DOHH2 (cell line): ENCODE results near the gene LRMDA.

ENCODE experiments used
- H3F3A ChIP-seq: fragments of 200-600 bp; sonication (generic), shearing (Covaris generic); 2 replicates; pipeline ENCODE4 v1.6.0; 2016; ENCODE audit warnings: antibody characterized with exemption, mild to moderate bottlenecking; ENCODE audit not compliant: control insufficient read depth, insufficient read depth
- H3K27ac ChIP-seq: fragments of 200-600 bp; sonication (generic); 2 replicates; pipeline ENCODE4 v1.5.1; 2014; ENCODE audit warnings: low read depth, mild to moderate bottlenecking, low read length, moderate library complexity
- H3K27me3 ChIP-seq: fragments of 200-600 bp; sonication (generic); 2 replicates; pipeline ENCODE4 v1.6.1; 2014; ENCODE audit warnings: mild to moderate bottlenecking, low read length, mixed read lengths; ENCODE audit not compliant: control insufficient read depth
- H3K36me3 ChIP-seq: fragments of 200-600 bp; sonication (generic); 2 replicates; pipeline ENCODE4 v1.6.1; 2014; ENCODE audit warnings: mild to moderate bottlenecking, low read length, moderate library complexity, mixed read lengths; ENCODE audit not compliant: control insufficient read depth
- H3K4me1 ChIP-seq: fragments of 200-600 bp; sonication (generic); 2 replicates; pipeline ENCODE4 v1.6.1; 2014; ENCODE audit warnings: mild to moderate bottlenecking, low read length, mixed read lengths; ENCODE audit not compliant: control insufficient read depth
- H3K4me2 ChIP-seq: fragments of 200-600 bp; sonication (generic); 2 replicates; pipeline ENCODE4 v1.6.0; 2014; ENCODE audit warnings: mild to moderate bottlenecking, low read length, moderate library complexity
- H3K4me3 ChIP-seq: fragments of 200-600 bp; sonication (generic); 2 replicates; pipeline ENCODE4 v1.5.1; 2014; ENCODE audit warnings: mild to moderate bottlenecking, low read length, mixed read lengths
- H3K79me2 ChIP-seq: fragments of 200-600 bp; sonication (generic); 2 replicates; pipeline ENCODE4 v1.6.1; 2014; ENCODE audit warnings: mild to moderate bottlenecking, low read length, mixed read lengths; ENCODE audit not compliant: control insufficient read depth
- H3K9me2 ChIP-seq: fragments of 200-600 bp; sonication (generic); replicated peaks from 2 replicates; pipeline ENCODE4 v1.6.1; 2014; ENCODE audit warnings: mild to moderate bottlenecking, low read length, mixed read lengths; ENCODE audit not compliant: control insufficient read depth
- H3K9me3 ChIP-seq: fragments of 200-600 bp; sonication (generic); 2 replicates; pipeline ENCODE4 v1.6.1; 2014; ENCODE audit warnings: antibody characterized with exemption, low read length, mixed read lengths; ENCODE audit not compliant: control insufficient read depth, insufficient read depth
- H4K20me1 ChIP-seq: fragments of 200-600 bp; sonication (generic); 2 replicates; pipeline ENCODE4 v1.6.0; 2014; ENCODE audit warnings: low read depth, mild to moderate bottlenecking, antibody characterized with exemption, low read length, moderate library complexity; ENCODE audit not compliant: control insufficient read depth, insufficient read depth
- CTCF ChIP-seq: fragments of 200-600 bp; sonication (generic); IDR thresholded peaks from one replicate; pipeline ENCODE4 v1.5.1; 2014; ENCODE audit warnings: antibody characterized with exemption, mild to moderate bottlenecking, low read depth, low read length; ENCODE audit not compliant: poor library complexity, severe bottlenecking
- EZH2phosphoT487 ChIP-seq: fragments of 200-600 bp; sonication (generic); IDR thresholded peaks from 2 replicates; pipeline ENCODE4 v1.6.1; 2017; ENCODE audit warnings: borderline replicate concordance, mild to moderate bottlenecking, antibody characterized with exemption, low read length, moderate library complexity, mixed read lengths

The LRMDA gene

DNA sequence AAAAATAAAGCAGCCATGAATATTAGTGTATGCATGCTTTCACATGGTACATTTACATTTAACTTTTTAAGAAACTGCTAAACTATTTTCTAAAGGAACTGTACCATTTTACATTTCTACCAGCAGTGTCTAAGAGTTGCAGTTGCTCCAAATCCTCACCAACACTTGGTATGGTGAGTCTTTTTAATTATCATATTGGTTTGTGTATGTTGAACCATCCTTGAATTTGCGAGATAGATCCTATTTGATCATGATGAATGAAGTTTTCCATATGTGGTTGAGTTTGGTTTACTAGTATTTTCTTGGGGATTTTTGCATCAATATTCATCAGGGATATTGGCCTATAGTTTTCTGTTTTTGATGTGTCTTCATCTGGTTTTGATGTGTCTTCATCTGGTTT, 1057.2 kb downstream of the LRMDA start:
- Histone ChIP-seq H3K4me1 (no peaks in the 10 kb centered on the region), H3K9me2 (no peaks in the 10 kb centered on the region), H3K36me3 (no peaks in the 10 kb centered on the region), H3K27me3 (no peaks in the 10 kb centered on the region), H3K79me2 (no peaks in the 10 kb centered on the region), H3K27ac (no peak overlapping the region), H3K4me3 (no peak overlapping the region), H4K20me1 (no peaks in the 10 kb centered on the region), H3K9me3 (peaks cover 2% of the 10 kb centered on the region; the same call in 1 of the 2 replicates), H3F3A (no peaks in the 10 kb centered on the region), H3K4me2 (no peak overlapping the region)
- TF ChIP-seq CTCF (no peak), EZH2phosphoT487 (no peak)

DNA sequence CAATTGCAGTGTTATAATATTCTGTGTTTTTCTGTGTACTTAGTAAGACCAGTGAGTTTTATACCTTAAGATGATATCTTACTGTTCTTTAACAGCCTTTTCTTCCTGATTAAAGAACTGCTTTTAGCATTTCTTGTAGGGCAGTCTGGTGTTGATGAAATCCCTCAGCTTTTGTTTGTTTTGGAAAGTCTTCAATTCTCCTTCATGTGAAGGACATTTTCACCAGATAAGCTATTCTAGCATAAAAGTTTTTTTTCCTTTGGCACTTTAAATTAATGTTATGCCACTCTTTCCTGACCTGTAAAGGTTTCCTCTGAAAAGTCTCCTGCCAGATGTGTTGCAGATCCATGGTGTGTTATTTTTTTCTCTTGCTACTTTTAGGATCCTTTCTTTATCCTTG, 1059.8 kb downstream of the LRMDA start:
- Histone ChIP-seq H3K79me2 (no peaks in the 10 kb centered on the region), H3K9me3 (peaks cover 2% of the 10 kb centered on the region; the same call in 1 of the 2 replicates), H4K20me1 (no peaks in the 10 kb centered on the region), H3K27me3 (no peaks in the 10 kb centered on the region), H3K4me2 (no peak overlapping the region), H3K9me2 (no peaks in the 10 kb centered on the region), H3K27ac (no peak overlapping the region), H3K4me1 (no peaks in the 10 kb centered on the region), H3K4me3 (no peak overlapping the region), H3K36me3 (no peaks in the 10 kb centered on the region), H3F3A (no peaks in the 10 kb centered on the region)
- TF ChIP-seq CTCF (no peak), EZH2phosphoT487 (no peak)

GRCh38 chr10:76492026-76492425, 1060.6 kb downstream of the LRMDA start:
- Histone ChIP-seq H3K9me3 (peaks cover 2% of the 10 kb centered on the region; the same call in 1 of the 2 replicates), H3K4me2 (no peak overlapping the region), H3K79me2 (no peaks in the 10 kb centered on the region), H3F3A (no peaks in the 10 kb centered on the region), H3K27me3 (no peaks in the 10 kb centered on the region), H3K9me2 (no peaks in the 10 kb centered on the region), H3K4me3 (no peak overlapping the region), H3K27ac (no peak overlapping the region), H3K4me1 (no peaks in the 10 kb centered on the region), H4K20me1 (no peaks in the 10 kb centered on the region), H3K36me3 (no peaks in the 10 kb centered on the region)
- TF ChIP-seq EZH2phosphoT487, result no peak

GRCh38 chr10:76492678-76493472, 1061.5 kb downstream of the LRMDA start:
- H3K9me2 ChIP-seq, result no peaks in the 10 kb centered on the region

More at GRCh38 chr10:76492678-76493472, 1061.5 kb downstream of the LRMDA start:
- H4K20me1 ChIP-seq, result no peaks in the 10 kb centered on the region
- H3F3A ChIP-seq, result no peaks in the 10 kb centered on the region
- H3K4me1 ChIP-seq, result no peaks in the 10 kb centered on the region
- no peaks in the 10 kb centered on the region for H3K36me3 ChIP-seq
- H3K79me2 ChIP-seq, result no peaks in the 10 kb centered on the region
- H3K27ac ChIP-seq, result no peak overlapping the region
- no peak overlapping the region for H3K4me3 ChIP-seq
- H3K4me2 ChIP-seq, result no peak overlapping the region
- peaks cover 2% of the 10 kb centered on the region; the same call in 1 of the 2 replicates for H3K9me3 ChIP-seq
- TF ChIP-seq EZH2phosphoT487 (no peak), CTCF (no peak)
- H3K27me3 ChIP-seq, result no peaks in the 10 kb centered on the region
